ENCODE data around the gene DNAJC4.
"Not testable (repeated sequence)": the region's sequence is repeated elsewhere in the genome, so short reads cannot be mapped to it uniquely, and the experiment has no call there.

The DNAJC4 gene

GRCh38 chr11:64246621-64246870 is 16.2 kb downstream of the DNAJC4 start:
- not testable (repeated sequence) for DNase-seq

GRCh38 chr11:64246871-64247728 is 16.8 kb downstream of the DNAJC4 start, which contains the start of gene PPP1R14B:
Gene PPP1R14B (minus strand): TSS chr11:64246943. CDS start chr11:64246673, 270 bp downstream.
- DNase-seq, result peak; percentile 82

GRCh38 chr11:64247729-64248531 is 17.6 kb downstream of the DNAJC4 start:
- no peak for DNase-seq

- no peak for DNase-seq
Measured at GRCh38 chr11:64248578-64248977, 18.2 kb downstream of the DNAJC4 start.

GRCh38 chr11:64249038-64249437 is 18.7 kb downstream of the DNAJC4 start:
- no peak for DNase-seq

GRCh38 chr11:64249563-64250414 is 19.4 kb downstream of the DNAJC4 start:
- DNase-seq, result no peak

GRCh38 chr11:64250415-64251015 is 20.2 kb downstream of the DNAJC4 start:
- DNase-seq, result no peak

GRCh38 chr11:64251016-64251752 is 20.8 kb downstream of the DNAJC4 start, which contains the start of gene PLCB3:
Gene PLCB3 (plus strand): TSS chr11:64251530. CDS start chr11:64251650, 120 bp downstream.
- peak; percentile 57 for DNase-seq

GRCh38 chr11:64251753-64252002 is 21.3 kb downstream of the DNAJC4 start:
- no peak for DNase-seq

- DNase-seq, result no peak
Measured at GRCh38 chr11:64252003-64252872, 21.9 kb downstream of the DNAJC4 start.

- DNase-seq, result no peak
Measured at GRCh38 chr11:64253043-64253442, 22.7 kb downstream of the DNAJC4 start.

- no peak for DNase-seq
Measured at GRCh38 chr11:64253481-64253880, 23.1 kb downstream of the DNAJC4 start.

GRCh38 chr11:64254326-64254725 is 24.0 kb downstream of the DNAJC4 start:
- DNase-seq, result no peak

GRCh38 chr11:64255135-64256128 is 25.1 kb downstream of the DNAJC4 start:
- no peak for DNase-seq

GRCh38 chr11:64256300-64256699 is 26.0 kb downstream of the DNAJC4 start:
- no peak for DNase-seq

GRCh38 chr11:64258356-64258755 is 28.0 kb downstream of the DNAJC4 start:
- DNase-seq, result no peak

GRCh38 chr11:64258946-64259532 is 28.7 kb downstream of the DNAJC4 start:
- DNase-seq, result no peak

GRCh38 chr11:64259533-64260067 is 29.3 kb downstream of the DNAJC4 start:
- no peak for DNase-seq

- no peak for DNase-seq
Measured at GRCh38 chr11:64260147-64260708, 29.9 kb downstream of the DNAJC4 start.
